ENCODE results near the gene SAMD9L.

SAMD9L gene

DNA sequence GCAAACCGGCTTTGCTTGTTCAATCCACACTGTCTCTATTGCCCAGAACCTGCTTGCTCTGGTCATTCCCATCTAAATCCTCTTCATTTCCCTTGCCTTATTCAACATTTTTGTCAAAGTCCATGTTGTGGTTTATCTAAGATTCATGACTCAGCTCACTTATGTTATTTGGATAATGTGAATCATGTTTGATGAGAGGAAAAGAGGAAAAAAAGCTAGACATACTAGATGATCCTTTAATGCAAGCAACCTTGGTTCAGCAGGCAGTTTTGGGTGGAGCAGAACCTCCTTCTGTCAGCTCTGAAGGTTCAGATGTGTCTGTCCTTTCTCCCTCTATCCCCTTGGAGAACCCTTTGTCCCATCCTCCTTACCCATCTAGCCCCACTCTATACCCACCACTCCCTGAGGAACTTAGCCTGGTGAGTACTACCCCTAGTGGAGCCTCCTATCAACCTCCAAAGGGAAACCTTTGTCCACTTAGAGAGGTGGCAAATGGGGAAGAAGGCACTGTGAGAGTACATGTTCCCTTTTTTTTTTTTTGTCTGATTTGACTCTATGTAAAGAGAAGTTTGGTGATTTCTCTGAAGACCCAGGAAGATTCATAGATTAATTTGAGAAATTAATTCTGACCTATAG is 2.1 kb upstream of the SAMD9L start:
- ChIA-PET POLR2A (no interaction called here), CTCF (no interaction called here)
- TF ChIP-seq CTCF (IDR thresholded peaks at IDR 0.05; ENCODE audit: insufficient read depth, low read length, missing control alignments): no peak
- no peak for DNase-seq (ENCODE audit: low read depth, low spot score)
- H3K4me3 ChIP-seq (ENCODE audit: low read depth, low read length): no peak overlapping the region

GRCh38 chr7:93148727-93149126 is 542 bp upstream of the SAMD9L start:
- no peak for DNase-seq (ENCODE audit: low read depth, low spot score)
- ChIA-PET POLR2A (no interaction called here), CTCF (no interaction called here)
- no peak overlapping the region for H3K4me3 ChIP-seq (ENCODE audit: low read depth, low read length)
- no peak for TF ChIP-seq CTCF (IDR thresholded peaks at IDR 0.05; ENCODE audit: insufficient read depth, low read length, missing control alignments)

- ChIA-PET POLR2A (no interaction called here), CTCF (no interaction called here)
- peak overlapping the region; percentile 43 for H3K4me3 ChIP-seq (ENCODE audit: low read depth, low read length)
- no peak for TF ChIP-seq CTCF (IDR thresholded peaks at IDR 0.05; ENCODE audit: insufficient read depth, low read length, missing control alignments)
- no peak for DNase-seq (ENCODE audit: low read depth, low spot score)
Measured at GRCh38 chr7:93147363-93147762, 822 bp downstream of the SAMD9L start.

DNA sequence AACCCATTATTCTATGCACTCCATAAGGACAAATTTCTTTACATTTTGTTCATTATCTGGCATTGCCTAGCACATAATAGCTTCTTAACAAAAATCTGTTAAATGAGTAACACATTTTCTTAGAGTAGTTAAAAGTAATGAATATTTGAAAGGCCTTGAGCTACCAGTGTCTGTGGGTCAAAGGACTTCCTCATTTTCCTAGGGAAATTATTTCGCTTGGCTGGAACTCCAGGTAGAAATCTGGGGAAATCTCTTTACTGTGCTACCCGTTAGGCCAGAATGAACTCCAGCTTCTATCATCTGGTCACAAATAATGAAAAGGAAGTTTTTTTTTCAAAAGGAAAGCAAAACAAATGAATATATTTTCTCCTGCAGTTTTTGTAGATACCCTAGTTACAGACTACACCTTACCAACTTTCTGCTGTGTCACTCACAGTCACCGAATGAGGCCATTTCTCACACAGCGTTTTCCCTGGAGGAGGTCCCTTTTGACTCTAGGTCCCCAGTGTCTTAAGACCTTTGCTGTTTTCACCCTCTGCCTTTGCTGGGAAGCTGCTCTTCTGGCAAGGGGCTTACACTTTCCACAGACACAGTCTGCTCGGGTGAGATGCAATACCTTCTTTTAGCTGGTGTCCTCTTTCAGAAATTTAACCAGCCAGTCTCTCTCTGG is 1.6 kb downstream of the SAMD9L start:
- DNase-seq (ENCODE audit: low read depth, low spot score): no peak
- no peak for TF ChIP-seq CTCF (IDR thresholded peaks at IDR 0.05; ENCODE audit: insufficient read depth, low read length, missing control alignments)
- POLR2A ChIA-PET: no interaction called here
- H3K4me3 ChIP-seq (ENCODE audit: low read depth, low read length): no peak overlapping the region
- CTCF ChIA-PET: interaction anchor here (1.1 kb wide), 1 partner anchor 13 kb away, joined by 3 read pairs; no protein-coding TSS in a partner anchor

DNA sequence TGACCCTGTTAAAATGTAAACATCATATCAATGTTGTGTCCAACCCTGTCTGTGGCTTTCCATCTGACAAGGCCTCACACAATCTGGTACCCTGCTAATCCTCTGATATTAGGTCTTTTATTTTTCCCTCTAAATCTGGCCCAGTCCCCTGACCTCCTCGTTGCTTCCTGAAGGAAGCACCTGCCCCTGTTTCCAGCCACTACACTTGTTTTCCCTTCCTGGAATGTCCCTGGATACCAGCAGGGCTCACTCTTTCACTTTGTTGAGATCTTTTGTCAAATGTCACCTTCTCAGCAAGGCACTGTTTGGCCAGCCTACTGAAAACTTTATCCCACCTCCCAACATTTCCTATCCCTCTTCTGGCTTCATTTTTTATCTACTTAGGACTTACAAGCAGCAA is 2.1 kb downstream of the SAMD9L start:
- TF ChIP-seq CTCF (IDR thresholded peaks at IDR 0.05; ENCODE audit: insufficient read depth, low read length, missing control alignments): no peak
- CTCF ChIA-PET: interaction anchor here (1.1 to 1.5 kb wide), 2 partner anchors 11 to 12 kb away, joined by 3 to 6 read pairs; no protein-coding TSS in a partner anchor
- POLR2A ChIA-PET: no interaction called here
- DNase-seq (ENCODE audit: low read depth, low spot score): no peak
- H3K4me3 ChIP-seq (ENCODE audit: low read depth, low read length): no peak overlapping the region

DNA sequence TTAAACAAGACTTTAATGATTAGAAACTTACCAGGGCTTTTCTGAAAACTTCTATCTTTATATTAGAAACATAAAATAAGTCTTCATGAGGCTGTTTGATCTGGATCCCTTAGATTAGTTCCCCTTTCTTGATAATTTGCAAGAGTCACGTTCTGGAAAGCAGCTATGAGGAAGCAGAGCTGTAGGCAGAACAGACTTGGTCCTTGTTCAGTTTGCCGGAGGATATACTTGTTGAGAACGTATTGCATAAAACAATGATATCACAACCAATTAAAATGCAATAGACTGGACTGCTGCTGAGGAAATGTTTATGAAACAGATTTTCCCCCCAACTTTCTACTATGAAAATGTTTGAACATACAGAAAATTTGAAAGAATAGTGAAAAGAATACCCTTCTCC is 2.8 kb downstream of the SAMD9L start:
- H3K4me3 ChIP-seq (ENCODE audit: low read depth, low read length): no peak overlapping the region
- ChIA-PET CTCF (interaction anchor here (1.5 kb wide), 1 partner anchor 10 kb away, joined by 6 read pairs; no protein-coding TSS in a partner anchor), POLR2A (interaction anchor here (0.6 kb wide), 1 partner anchor 590 kb away, joined by 3 read pairs; no protein-coding TSS in a partner anchor)
- DNase-seq (ENCODE audit: low read depth, low spot score): no peak
- no peak for TF ChIP-seq CTCF (IDR thresholded peaks at IDR 0.05; ENCODE audit: insufficient read depth, low read length, missing control alignments)
